ENCODE data around the gene CCDC149.

CCDC149 gene

DNA sequence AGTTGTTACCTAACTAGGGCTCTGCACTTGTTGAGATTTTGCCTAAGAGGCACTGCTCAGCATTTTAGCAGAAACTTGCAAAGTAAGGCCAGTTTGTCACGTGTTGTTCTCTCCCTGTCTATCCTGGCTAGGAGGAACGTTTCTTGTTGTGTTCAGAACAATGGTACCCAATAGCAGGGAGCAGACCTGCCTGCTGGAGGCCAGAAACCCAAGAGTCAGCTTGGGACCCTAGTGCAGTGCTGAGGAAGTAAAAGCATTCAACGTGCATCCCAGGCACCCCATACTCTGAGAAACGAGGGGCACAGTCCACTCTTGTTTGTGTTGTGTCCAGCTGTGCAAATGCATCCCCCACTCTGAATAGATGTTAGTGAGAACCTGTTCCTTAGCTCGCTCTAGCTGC, 75.1 kb downstream of the CCDC149 start:
- Histone ChIP-seq H3K4me1 (ENCODE audit: control insufficient read depth, insufficient read depth, low read length) (no peaks in the 10 kb centered on the region), H3K9ac (ENCODE audit: low read depth, low read length) (no peak overlapping the region), H3K9me3 (ENCODE audit: control insufficient read depth, insufficient read depth, low read length) (no peaks in the 10 kb centered on the region), H3K27me3 (ENCODE audit: control insufficient read depth, insufficient read depth, low read length) (no peaks in the 10 kb centered on the region), H3K4me3 (ENCODE audit: low read depth, low read length) (no peak overlapping the region), H3K36me3 (ENCODE audit: control insufficient read depth, insufficient read depth, low read length) (no peaks in the 10 kb centered on the region)

DNA sequence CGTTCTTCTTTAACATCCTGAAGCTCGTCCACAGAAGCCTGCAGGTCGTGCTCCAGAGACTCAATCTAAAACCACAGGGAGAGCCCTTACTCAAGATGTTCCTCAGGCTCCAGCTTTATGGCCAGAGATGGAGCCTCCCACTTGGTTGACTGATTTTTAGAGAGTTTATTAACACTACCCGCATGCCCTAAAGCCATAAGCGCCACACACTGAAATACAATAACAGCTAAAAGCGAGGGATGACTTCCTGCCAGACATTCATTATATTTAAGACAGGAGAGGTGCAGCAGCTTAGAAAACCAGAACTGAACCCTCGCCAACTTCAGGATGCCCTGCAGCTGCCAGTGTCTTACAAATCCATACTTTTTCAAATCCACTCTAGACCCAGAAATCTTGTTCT, 75.5 kb downstream of the CCDC149 start:
- Histone ChIP-seq H3K27me3 (ENCODE audit: control insufficient read depth, insufficient read depth, low read length) (no peaks in the 10 kb centered on the region), H3K36me3 (ENCODE audit: control insufficient read depth, insufficient read depth, low read length) (no peaks in the 10 kb centered on the region), H3K9ac (ENCODE audit: low read depth, low read length) (no peak overlapping the region), H3K4me1 (ENCODE audit: control insufficient read depth, insufficient read depth, low read length) (no peaks in the 10 kb centered on the region), H3K9me3 (ENCODE audit: control insufficient read depth, insufficient read depth, low read length) (no peaks in the 10 kb centered on the region), H3K4me3 (ENCODE audit: low read depth, low read length) (no peak overlapping the region)

DNA sequence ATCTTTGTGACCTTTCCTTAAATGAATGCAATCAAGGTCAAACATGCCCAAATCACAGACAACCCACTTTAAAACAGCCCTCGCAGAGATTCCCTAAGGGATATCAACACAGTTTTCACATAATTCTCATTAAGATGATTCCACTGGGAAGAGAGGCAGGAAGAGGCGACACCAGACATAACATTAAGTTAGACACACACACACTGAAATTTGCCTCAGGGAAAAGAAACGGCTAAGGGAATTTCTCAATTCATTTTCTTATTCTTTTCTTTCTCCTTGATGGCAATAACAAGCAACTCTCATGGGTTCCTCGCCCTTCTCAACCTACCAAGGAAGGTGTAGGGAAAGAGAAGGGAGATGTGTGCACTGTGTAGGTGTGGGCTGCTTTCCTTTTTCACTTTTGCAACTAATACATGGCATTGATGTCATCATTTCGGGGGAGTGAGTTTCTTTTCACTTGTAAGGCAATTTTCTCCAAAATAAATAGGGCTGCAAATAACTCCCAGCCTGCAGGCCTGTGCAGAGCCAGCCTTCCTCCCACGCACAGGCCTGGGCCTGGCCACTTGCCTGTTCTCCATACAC, 76.1 kb downstream of the CCDC149 start:
- Histone ChIP-seq H3K9ac (ENCODE audit: low read depth, low read length) (no peak overlapping the region), H3K27me3 (ENCODE audit: control insufficient read depth, insufficient read depth, low read length) (no peaks in the 10 kb centered on the region), H3K36me3 (ENCODE audit: control insufficient read depth, insufficient read depth, low read length) (no peaks in the 10 kb centered on the region), H3K4me1 (ENCODE audit: control insufficient read depth, insufficient read depth, low read length) (no peaks in the 10 kb centered on the region), H3K9me3 (ENCODE audit: control insufficient read depth, insufficient read depth, low read length) (no peaks in the 10 kb centered on the region), H3K4me3 (ENCODE audit: low read depth, low read length) (no peak overlapping the region)

DNA sequence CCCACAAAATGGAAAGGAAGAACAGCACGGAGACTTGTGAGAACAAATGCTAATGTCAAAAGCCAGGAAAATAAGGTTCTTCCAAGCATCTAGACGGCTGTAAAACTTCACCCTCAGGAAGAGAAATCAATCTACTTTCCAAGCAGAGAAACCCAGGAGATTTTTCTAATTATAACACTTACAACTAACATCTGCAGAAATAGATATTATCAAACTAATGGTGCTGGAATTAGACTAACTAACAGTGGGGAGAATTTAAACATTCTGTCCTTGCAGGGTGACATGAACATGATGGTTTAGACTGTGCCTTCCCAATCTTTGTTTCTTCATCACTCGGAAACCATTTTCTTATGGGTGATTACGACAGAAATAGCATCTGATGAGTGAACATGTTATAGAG, 77.1 kb downstream of the CCDC149 start:
- Histone ChIP-seq H3K9ac (ENCODE audit: low read depth, low read length) (no peak overlapping the region), H3K27me3 (ENCODE audit: control insufficient read depth, insufficient read depth, low read length) (no peaks in the 10 kb centered on the region), H3K4me3 (ENCODE audit: low read depth, low read length) (no peak overlapping the region)

DNA sequence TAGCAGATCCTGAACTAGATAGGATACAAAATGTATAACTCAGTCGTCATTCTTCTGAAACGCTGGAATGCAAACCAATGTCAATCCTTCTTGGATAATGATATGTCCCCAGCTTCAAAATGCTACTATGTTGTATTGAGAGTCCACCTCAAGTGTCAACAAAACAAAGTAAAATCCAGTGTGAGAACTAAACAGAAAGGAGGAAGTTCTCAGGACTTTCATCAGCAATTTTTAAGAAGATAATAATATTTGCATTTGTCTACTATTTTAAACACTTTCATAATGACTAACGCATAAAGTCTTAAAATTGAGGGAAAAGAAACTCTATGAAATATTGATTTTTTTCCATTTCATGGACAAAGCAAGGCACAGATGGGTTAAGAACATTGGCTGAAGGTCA, 81.2 kb downstream of the CCDC149 start:
- Histone ChIP-seq H3K36me3 (ENCODE audit: control insufficient read depth, insufficient read depth, low read length) (no peaks in the 10 kb centered on the region), H3K9me3 (ENCODE audit: control insufficient read depth, insufficient read depth, low read length) (no peaks in the 10 kb centered on the region), H3K27me3 (ENCODE audit: control insufficient read depth, insufficient read depth, low read length) (no peaks in the 10 kb centered on the region), H3K4me1 (ENCODE audit: control insufficient read depth, insufficient read depth, low read length) (no peaks in the 10 kb centered on the region), H3K9ac (ENCODE audit: low read depth, low read length) (no peak overlapping the region), H3K4me3 (ENCODE audit: low read depth, low read length) (no peak overlapping the region)

More for the DNA sequence above, 77.1 kb downstream of the CCDC149 start:
- Histone ChIP-seq H3K9me3 (ENCODE audit: control insufficient read depth, insufficient read depth, low read length) (no peaks in the 10 kb centered on the region), H3K36me3 (ENCODE audit: control insufficient read depth, insufficient read depth, low read length) (no peaks in the 10 kb centered on the region), H3K4me1 (ENCODE audit: control insufficient read depth, insufficient read depth, low read length) (no peaks in the 10 kb centered on the region)

DNA sequence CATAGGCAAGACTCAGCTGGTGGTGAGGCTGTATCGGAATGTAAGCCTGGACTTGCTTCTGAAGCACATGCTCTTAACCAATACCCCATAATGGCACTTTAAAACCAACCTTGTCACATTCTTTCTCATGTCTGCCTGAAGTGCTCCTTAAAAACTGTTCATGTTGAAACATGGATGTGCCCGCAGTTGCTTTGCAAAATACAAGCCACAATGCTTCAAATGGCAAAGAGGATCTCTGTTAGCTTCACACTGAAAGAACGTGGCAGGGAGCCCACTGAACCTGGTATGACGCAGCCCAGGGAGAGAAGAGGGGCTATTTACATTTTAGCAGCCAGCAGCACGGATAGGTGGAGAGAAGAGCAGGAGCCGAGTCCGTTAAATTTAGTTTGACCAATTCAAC, 88.1 kb downstream of the CCDC149 start:
- H3K9me3 ChIP-seq (ENCODE audit: control insufficient read depth, insufficient read depth, low read length): no peaks in the 10 kb centered on the region
- no peaks in the 10 kb centered on the region for H3K4me1 ChIP-seq (ENCODE audit: control insufficient read depth, insufficient read depth, low read length)
- no peaks in the 10 kb centered on the region for H3K36me3 ChIP-seq (ENCODE audit: control insufficient read depth, insufficient read depth, low read length)
- H3K9ac ChIP-seq (ENCODE audit: low read depth, low read length): no peak overlapping the region
- no peak overlapping the region for H3K4me3 ChIP-seq (ENCODE audit: low read depth, low read length)
- H3K27me3 ChIP-seq (ENCODE audit: control insufficient read depth, insufficient read depth, low read length): no peaks in the 10 kb centered on the region

DNA sequence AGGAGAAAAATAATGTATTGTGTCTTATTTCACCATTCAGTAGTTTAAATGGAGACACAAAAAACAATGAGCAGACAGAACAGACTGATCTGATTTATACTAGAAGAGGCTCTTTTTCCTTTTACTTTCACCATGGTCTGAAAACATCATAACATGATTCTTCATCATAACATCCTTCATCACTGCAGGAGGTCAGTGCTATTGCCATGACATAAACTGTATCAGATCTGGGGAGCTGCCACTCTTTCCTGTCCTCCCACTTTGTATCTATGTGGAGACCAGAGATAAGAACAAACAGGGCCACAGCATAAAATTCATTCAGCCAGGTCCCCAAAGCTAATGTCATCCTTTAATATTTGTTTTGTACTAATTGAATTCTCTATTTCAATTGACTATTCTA, 92.3 kb downstream of the CCDC149 start:
- Histone ChIP-seq H3K4me3 (ENCODE audit: low read depth, low read length) (no peak overlapping the region), H3K27me3 (ENCODE audit: control insufficient read depth, insufficient read depth, low read length) (no peaks in the 10 kb centered on the region), H3K9ac (ENCODE audit: low read depth, low read length) (no peak overlapping the region), H3K9me3 (ENCODE audit: control insufficient read depth, insufficient read depth, low read length) (no peaks in the 10 kb centered on the region), H3K4me1 (ENCODE audit: control insufficient read depth, insufficient read depth, low read length) (no peaks in the 10 kb centered on the region), H3K36me3 (ENCODE audit: control insufficient read depth, insufficient read depth, low read length) (no peaks in the 10 kb centered on the region)

DNA sequence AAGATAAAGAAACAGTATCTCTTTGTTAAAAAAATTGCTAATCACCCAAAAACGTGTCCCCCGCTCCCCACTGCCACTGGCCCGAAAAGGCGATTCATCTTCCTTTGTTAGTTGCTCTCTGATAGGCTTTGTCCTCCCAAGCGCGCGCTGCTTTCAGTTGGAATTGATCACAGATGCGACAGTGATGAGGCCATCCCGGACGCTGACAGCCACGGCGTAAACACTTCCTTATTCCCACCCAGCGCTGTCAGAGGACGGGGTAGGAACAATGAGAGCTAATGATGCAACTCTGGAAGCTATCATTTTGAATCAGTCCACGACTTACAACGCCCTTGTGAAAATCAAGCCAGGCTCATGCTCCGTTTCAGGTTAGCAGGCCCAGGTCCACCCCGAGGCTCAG, 96.0 kb downstream of the CCDC149 start:
- no peaks in the 10 kb centered on the region for H3K36me3 ChIP-seq (ENCODE audit: control insufficient read depth, insufficient read depth, low read length)
- H3K27me3 ChIP-seq (ENCODE audit: control insufficient read depth, insufficient read depth, low read length): no peaks in the 10 kb centered on the region
- no peak overlapping the region for H3K9ac ChIP-seq (ENCODE audit: low read depth, low read length)
- H3K4me1 ChIP-seq (ENCODE audit: control insufficient read depth, insufficient read depth, low read length): no peaks in the 10 kb centered on the region
- H3K9me3 ChIP-seq (ENCODE audit: control insufficient read depth, insufficient read depth, low read length): no peaks in the 10 kb centered on the region
- H3K4me3 ChIP-seq (ENCODE audit: low read depth, low read length): no peak overlapping the region

DNA sequence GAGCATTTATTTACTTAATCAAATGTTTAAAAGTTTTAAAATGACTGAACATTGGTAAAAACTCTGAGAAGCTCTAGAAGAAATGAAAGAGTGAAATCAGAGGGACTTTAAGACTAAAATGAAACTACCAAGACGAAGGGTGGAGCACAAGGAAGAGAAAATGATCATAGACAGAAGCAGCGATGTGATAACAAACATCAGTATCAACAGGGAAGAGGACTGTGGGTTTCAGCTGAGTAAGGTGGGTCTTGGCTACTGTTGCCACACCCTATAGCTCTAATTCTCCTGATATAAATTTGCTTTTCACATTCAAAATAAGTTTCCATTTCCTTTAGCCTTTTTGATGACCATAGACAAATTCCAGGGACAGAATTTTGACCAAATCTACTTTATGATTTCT, 99.1 kb downstream of the CCDC149 start:
- Histone ChIP-seq H3K9me3 (ENCODE audit: control insufficient read depth, insufficient read depth, low read length) (no peaks in the 10 kb centered on the region), H3K4me3 (ENCODE audit: low read depth, low read length) (no peak overlapping the region), H3K9ac (ENCODE audit: low read depth, low read length) (no peak overlapping the region), H3K27me3 (ENCODE audit: control insufficient read depth, insufficient read depth, low read length) (no peaks in the 10 kb centered on the region), H3K36me3 (ENCODE audit: control insufficient read depth, insufficient read depth, low read length) (no peaks in the 10 kb centered on the region), H3K4me1 (ENCODE audit: control insufficient read depth, insufficient read depth, low read length) (no peaks in the 10 kb centered on the region)

DNA sequence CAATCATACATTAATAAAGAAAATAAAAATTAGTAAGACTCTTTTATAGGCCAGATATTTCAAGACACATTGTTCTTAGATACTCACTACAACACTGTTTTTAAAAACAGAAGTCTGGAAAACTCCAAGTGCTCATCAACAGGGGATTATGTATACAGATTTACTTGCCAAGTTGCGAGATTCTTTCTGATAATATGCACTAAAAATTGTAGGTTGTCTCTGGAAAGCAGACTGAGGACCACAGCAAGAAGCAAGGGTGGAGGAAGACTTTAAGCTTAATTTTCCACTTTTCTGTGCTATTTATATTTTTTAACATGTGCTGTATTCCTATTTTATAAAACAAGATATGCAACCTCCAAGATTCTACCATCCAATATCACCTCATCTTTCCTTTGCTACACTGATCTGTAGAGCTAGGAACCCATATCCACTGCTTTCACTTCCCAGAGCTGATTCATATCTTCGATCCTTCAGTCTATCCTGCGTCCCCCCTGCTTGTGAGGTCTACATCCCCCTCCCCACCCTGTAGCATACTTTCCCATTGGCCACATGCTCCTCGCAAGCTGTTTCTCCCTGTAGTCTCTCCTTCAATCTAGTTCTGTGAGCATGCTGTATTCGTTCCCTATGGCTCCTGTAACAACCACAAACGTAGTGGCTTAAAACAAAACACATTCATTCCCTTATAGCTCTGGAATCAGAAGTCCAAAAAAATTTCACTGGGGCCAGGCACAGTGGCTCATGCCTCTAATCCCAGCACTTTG, 101.8 kb downstream of the CCDC149 start:
- Histone ChIP-seq H3K9ac (ENCODE audit: low read depth, low read length) (no peak overlapping the region), H3K27me3 (ENCODE audit: control insufficient read depth, insufficient read depth, low read length) (no peaks in the 10 kb centered on the region), H3K4me1 (ENCODE audit: control insufficient read depth, insufficient read depth, low read length) (no peaks in the 10 kb centered on the region), H3K4me3 (ENCODE audit: low read depth, low read length) (no peak overlapping the region), H3K9me3 (ENCODE audit: control insufficient read depth, insufficient read depth, low read length) (no peaks in the 10 kb centered on the region), H3K36me3 (ENCODE audit: control insufficient read depth, insufficient read depth, low read length) (no peaks in the 10 kb centered on the region)

DNA sequence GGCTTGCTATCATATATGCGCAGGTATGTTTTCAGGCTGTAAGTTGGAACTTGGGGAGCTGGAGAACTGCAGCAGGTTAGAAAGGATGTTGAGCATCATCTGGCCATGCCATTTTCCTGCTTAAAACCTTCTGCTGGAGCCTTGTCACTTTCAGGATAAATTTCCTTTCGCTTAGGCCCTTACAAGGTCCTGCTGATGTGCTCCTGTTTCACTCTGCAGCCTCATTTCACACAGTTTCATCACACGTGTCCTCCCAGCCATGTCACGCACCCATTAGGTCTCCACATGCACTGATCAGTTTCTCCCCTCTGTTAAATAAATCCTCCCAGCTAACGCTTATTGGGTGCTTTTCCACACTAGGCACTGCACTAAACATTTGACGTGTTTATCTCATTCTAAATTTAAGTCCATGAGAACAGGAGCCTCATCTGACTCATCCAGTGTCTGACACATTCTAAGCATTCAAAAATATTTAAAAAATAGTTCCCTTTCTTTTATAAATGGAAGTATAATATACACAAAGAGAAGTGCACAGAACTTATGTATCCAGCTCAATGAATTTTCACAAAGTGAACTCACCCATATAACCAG, 102.9 kb downstream of the CCDC149 start:
- no peak overlapping the region for H3K4me3 ChIP-seq (ENCODE audit: low read depth, low read length)
- H3K9me3 ChIP-seq (ENCODE audit: control insufficient read depth, insufficient read depth, low read length): no peaks in the 10 kb centered on the region
- H3K4me1 ChIP-seq (ENCODE audit: control insufficient read depth, insufficient read depth, low read length): peaks cover 7% of the 10 kb centered on the region
- no peak overlapping the region for H3K9ac ChIP-seq (ENCODE audit: low read depth, low read length)
- no peaks in the 10 kb centered on the region for H3K27me3 ChIP-seq (ENCODE audit: control insufficient read depth, insufficient read depth, low read length)
- H3K36me3 ChIP-seq (ENCODE audit: control insufficient read depth, insufficient read depth, low read length): no peaks in the 10 kb centered on the region

DNA sequence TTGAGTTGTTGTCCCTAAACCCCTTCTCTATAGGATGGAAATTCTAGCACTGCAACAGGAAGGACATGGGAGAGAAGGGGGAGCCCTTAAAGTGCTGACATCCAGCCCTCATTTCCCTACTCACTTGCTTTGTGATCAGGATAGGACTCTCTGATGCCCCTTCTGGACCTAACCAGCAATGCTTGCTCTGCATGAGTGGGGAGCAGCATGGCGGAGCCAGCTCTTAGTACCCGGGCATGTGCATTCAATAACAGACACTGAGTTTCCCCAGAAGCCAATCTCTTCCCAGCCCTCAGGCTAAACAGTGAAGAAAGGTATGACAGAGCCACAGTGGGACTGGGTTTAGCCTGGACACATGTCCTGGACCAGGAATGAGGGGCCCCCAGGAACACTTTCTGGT, 103.5 kb downstream of the CCDC149 start:
- no peaks in the 10 kb centered on the region for H3K27me3 ChIP-seq (ENCODE audit: control insufficient read depth, insufficient read depth, low read length)
- peaks cover 7% of the 10 kb centered on the region for H3K4me1 ChIP-seq (ENCODE audit: control insufficient read depth, insufficient read depth, low read length)
- H3K9me3 ChIP-seq (ENCODE audit: control insufficient read depth, insufficient read depth, low read length): no peaks in the 10 kb centered on the region
- no peaks in the 10 kb centered on the region for H3K36me3 ChIP-seq (ENCODE audit: control insufficient read depth, insufficient read depth, low read length)
- H3K9ac ChIP-seq (ENCODE audit: low read depth, low read length): no peak overlapping the region
- H3K4me3 ChIP-seq (ENCODE audit: low read depth, low read length): no peak overlapping the region
